ENCODE data around the gene RNF144A.

DNA sequence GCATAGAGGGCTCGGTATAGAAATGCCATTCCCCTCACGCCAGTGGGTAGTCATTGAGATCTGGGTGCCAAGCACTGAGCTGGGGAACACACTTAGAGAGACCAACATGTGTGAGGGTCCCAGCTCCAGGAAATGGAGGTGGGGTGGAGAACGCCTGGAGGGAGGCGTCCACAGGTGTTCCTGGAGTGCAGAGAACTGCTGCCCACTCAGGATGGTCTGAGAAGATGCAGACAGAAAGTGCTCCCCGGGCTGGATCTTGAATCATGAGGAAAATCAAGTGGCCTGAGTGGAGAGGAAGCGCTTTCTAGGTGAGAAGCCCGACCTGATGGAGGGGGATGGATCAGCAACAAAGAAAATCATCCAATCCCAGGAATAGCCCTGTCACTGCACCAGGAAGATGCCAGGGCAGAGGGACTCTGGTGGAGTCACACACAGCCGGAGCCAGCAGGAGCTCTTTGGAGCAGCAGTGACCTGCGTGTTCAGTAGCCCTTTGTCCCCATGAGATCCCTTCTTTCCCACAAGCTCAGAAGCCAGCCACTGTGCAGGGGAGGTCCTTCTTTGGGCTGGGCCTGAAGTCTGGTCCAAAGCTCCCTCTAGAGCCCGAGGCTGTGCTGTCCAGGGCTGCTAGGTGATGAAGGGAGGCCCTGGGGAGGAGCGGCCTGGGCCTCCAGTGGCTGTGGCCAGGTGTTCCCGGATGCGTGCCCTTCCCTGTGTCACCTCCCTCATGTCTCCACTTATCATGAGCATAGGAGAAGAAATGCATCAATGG, 112.3 kb downstream of the RNF144A start:
- TF ChIP-seq CEBPB (IDR thresholded peaks at IDR 0.05; ENCODE audit: low read depth) (no peak), EZH2 (IDR thresholded peaks at IDR 0.05) (no peak), JUND (IDR thresholded peaks at IDR 0.05) (no peak), ELF1 (IDR thresholded peaks at IDR 0.05; ENCODE audit: borderline replicate concordance, low read depth) (no peak), RAD21 (IDR thresholded peaks at IDR 0.05; ENCODE audit: low read depth) (0 out of 2 replicates have a peak, but pooled peaks have one; percentile 10), YY1 (IDR thresholded peaks at IDR 0.05; ENCODE audit: extremely low read depth, insufficient replicate concordance, low read depth, low read length) (no peak), SRF (IDR thresholded peaks at IDR 0.05; ENCODE audit: low read depth) (no peak), POLR2A (IDR thresholded peaks at IDR 0.05; ENCODE audit: borderline replicate concordance, extremely low read depth, insufficient read depth, insufficient read length) (no peak)
- TF ChIP-seq, protein P1, sequence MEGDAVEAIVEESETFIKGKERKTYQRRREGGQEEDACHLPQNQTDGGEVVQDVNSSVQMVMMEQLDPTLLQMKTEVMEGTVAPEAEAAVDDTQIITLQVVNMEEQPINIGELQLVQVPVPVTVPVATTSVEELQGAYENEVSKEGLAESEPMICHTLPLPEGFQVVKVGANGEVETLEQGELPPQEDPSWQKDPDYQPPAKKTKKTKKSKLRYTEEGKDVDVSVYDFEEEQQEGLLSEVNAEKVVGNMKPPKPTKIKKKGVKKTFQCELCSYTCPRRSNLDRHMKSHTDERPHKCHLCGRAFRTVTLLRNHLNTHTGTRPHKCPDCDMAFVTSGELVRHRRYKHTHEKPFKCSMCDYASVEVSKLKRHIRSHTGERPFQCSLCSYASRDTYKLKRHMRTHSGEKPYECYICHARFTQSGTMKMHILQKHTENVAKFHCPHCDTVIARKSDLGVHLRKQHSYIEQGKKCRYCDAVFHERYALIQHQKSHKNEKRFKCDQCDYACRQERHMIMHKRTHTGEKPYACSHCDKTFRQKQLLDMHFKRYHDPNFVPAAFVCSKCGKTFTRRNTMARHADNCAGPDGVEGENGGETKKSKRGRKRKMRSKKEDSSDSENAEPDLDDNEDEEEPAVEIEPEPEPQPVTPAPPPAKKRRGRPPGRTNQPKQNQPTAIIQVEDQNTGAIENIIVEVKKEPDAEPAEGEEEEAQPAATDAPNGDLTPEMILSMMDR (IDR thresholded peaks at IDR 0.05 in 2 of 3, conservative IDR thresholded peaks at IDR 0.05 in 1 of 3; ENCODE audit: borderline replicate concordance in 1 of 3, insufficient read depth in 1 of 3, low read depth in 2 of 3, low read length in 2 of 3): no peak
- TF ChIP-seq, protein P2, sequence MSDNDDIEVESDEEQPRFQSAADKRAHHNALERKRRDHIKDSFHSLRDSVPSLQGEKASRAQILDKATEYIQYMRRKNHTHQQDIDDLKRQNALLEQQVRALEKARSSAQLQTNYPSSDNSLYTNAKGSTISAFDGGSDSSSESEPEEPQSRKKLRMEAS (IDR thresholded peaks at IDR 0.05): no peak

Measured in HCT116 (cell line).